SK-N-SH (cell line): ENCODE measurements around the gene TRAF2. TPM values are rescaled to one million over a fixed set of nuclear protein-coding genes. Genes with fewer than 3 reads are reported as not detected.

Source experiments
- CTCF ChIA-PET: fragments of 300-600, 350-600 bp; formaldehyde crosslinking; extraction: SDS; loops from one replicate; lab custom pipeline; 2021; lab: Yijun Ruan, JAX
- POLR2A ChIA-PET: fragments of 350-600 bp; sonication (Branson Sonifier 250); formaldehyde crosslinking; extraction: SDS; loops from one replicate; lab custom pipeline; 2020; ENCODE audit warnings: antibody characterized with exemption, inconsistent platforms; lab: Yijun Ruan, JAX
- DNase-seq: peaks from one replicate; pipeline ENCODE4 v3.0.0; 2012
- H2AFZ ChIP-seq: fragments of 200-600 bp; sonication (generic); 2 replicates; pipeline ENCODE4 v1.8.1; 2016; ENCODE audit warnings: antibody characterized with exemption, mild to moderate bottlenecking, low read depth
- H3F3A ChIP-seq: fragments of 200-600 bp; sonication (generic); replicated peaks from 2 replicates; pipeline ENCODE3; 2016; ENCODE audit warnings: antibody characterized with exemption, mild to moderate bottlenecking; ENCODE audit not compliant: insufficient read depth
- H3K27ac ChIP-seq, 2 experiments: fragments of 200-500 bp in 1 of 2; fragments of 200-600 bp in 1 of 2; sonication (Bioruptor generic) in 1 of 2; sonication (generic), shearing (Covaris generic) in 1 of 2; 2 replicates each; pipeline versions ENCODE4 v1.5.1 to v1.6.1; 2014 to 2016; ENCODE audit warnings: low read depth in 2 of 2, inconsistent platforms in 1 of 2, low read length in 1 of 2, mild to moderate bottlenecking in 1 of 2, mixed read lengths in 1 of 2
- H3K27me3 ChIP-seq: fragments of 200-600 bp; sonication (generic), shearing (Covaris generic); 2 replicates; pipeline ENCODE4 v1.6.1; 2016; ENCODE audit warnings: mixed run types; ENCODE audit not compliant: insufficient read depth
- H3K36me3 ChIP-seq, 2 experiments: fragments of 200-500 bp in 1 of 2; fragments of 200-600 bp in 1 of 2; sonication (Bioruptor generic) in 1 of 2; sonication (generic) in 1 of 2; replicated peaks in 1 of 2; 2 replicates each; pipeline versions ENCODE3 to v1.5.1; 2014 to 2016; ENCODE audit warnings: low read length in 1 of 2, mild to moderate bottlenecking in 1 of 2; ENCODE audit not compliant: insufficient read depth in 2 of 2, control insufficient read depth in 1 of 2
- H3K4me1 ChIP-seq, 2 experiments: fragments of 200-500 bp in 1 of 2; fragments of 200-600 bp in 1 of 2; sonication (Bioruptor generic) in 1 of 2; sonication (generic), shearing (Covaris generic) in 1 of 2; 2 replicates each; pipeline versions ENCODE4 v1.5.1 to v1.6.1; 2014 to 2016; ENCODE audit warnings: low read depth in 1 of 2, low read length in 1 of 2, mixed run types in 1 of 2; ENCODE audit not compliant: insufficient read depth in 2 of 2, control insufficient read depth in 1 of 2
- H3K4me2 ChIP-seq: fragments of 200-600 bp; sonication (generic), shearing (Covaris generic); 2 replicates; pipeline ENCODE4 v1.6.1; 2017; ENCODE audit warnings: mixed run types
- H3K4me3 ChIP-seq, 2 experiments: fragments of 200-500 bp in 1 of 2; fragments of 200-600 bp in 1 of 2; sonication (Bioruptor generic) in 1 of 2; sonication (generic), shearing (Covaris generic) in 1 of 2; 2 replicates each; pipeline versions ENCODE4 v1.5.1 to v1.8.1; 2014 to 2016; ENCODE audit warnings: low read depth in 2 of 2, inconsistent platforms in 1 of 2, low read length in 1 of 2, mild to moderate bottlenecking in 1 of 2, mixed read lengths in 1 of 2, moderate library complexity in 1 of 2
- H3K79me2 ChIP-seq: fragments of 200-600 bp; sonication (generic); 2 replicates; pipeline ENCODE4 v1.8.1; 2017; ENCODE audit warnings: mild to moderate bottlenecking; ENCODE audit not compliant: insufficient read depth
- H3K9ac ChIP-seq: fragments of 200-600 bp; sonication (generic); 2 replicates; pipeline ENCODE4 v1.6.1; 2017; ENCODE audit warnings: mixed run types
- H3K9me2 ChIP-seq: fragments of 200-600 bp; sonication (generic); 2 replicates; pipeline ENCODE4 v1.6.1; 2017; ENCODE audit warnings: mixed run types
- H3K9me3 ChIP-seq: fragments of 200-600 bp; sonication (generic); 2 replicates; pipeline ENCODE4 v1.6.1; 2017; ENCODE audit warnings: mixed run types, mild to moderate bottlenecking, moderate library complexity
- H4K20me1 ChIP-seq: fragments of 200-600 bp; sonication (generic); 2 replicates; pipeline ENCODE4 v1.6.1; 2017; ENCODE audit warnings: mild to moderate bottlenecking, mixed run types; ENCODE audit not compliant: insufficient read depth
- CTCF ChIP-seq: fragments of 200-600 bp; sonication (generic); IDR thresholded peaks from 2 replicates; pipeline ENCODE4 v1.6.1; 2017; ENCODE audit warnings: antibody characterized with exemption, mild to moderate bottlenecking, moderate library complexity
- ELF1 ChIP-seq: IDR thresholded peaks from 2 replicates; pipeline ENCODE4 v1.4.0; 2012
- FOSL2 ChIP-seq: IDR thresholded peaks from 2 replicates; pipeline ENCODE4 v1.4.0; 2012; ENCODE audit warnings: low read depth, mild to moderate bottlenecking, moderate library complexity, borderline replicate concordance
- FOXJ3 ChIP-seq: sonication (generic); formaldehyde crosslinking; IDR thresholded peaks from 2 replicates; pipeline ENCODE4 v1.5.1; 2020; ENCODE audit warnings: mild to moderate bottlenecking, missing genetic modification reagents
- FOXM1 ChIP-seq: IDR thresholded peaks from 2 replicates; pipeline ENCODE4 v1.4.0; 2012; ENCODE audit warnings: low read depth, mild to moderate bottlenecking
- GATA2 ChIP-seq: sonication (generic); formaldehyde crosslinking; IDR thresholded peaks from 2 replicates; pipeline ENCODE4 v1.5.0; 2020; ENCODE audit warnings: mild to moderate bottlenecking, missing genetic modification reagents
- IRF3 ChIP-seq: fragments of 150-350 bp; IDR thresholded peaks from 2 replicates; pipeline ENCODE4 v1.6.1; 2016; ENCODE audit warnings: mild to moderate bottlenecking, low read depth, low read length
- JUND ChIP-seq: IDR thresholded peaks from 2 replicates; pipeline ENCODE4 v1.4.0; 2012
- MAX ChIP-seq: IDR thresholded peaks from 2 replicates; pipeline ENCODE4 v1.4.0; 2012; ENCODE audit warnings: low read depth
- MXI1 ChIP-seq: IDR thresholded peaks from 2 replicates; pipeline ENCODE4 v1.6.1; 2012; ENCODE audit warnings: mild to moderate bottlenecking, low read depth, low read length, improper control_type of control experiment
- NFIC ChIP-seq: IDR thresholded peaks from 2 replicates; pipeline ENCODE4 v1.4.0; 2012; ENCODE audit warnings: borderline replicate concordance
- NRF1 ChIP-seq: IDR thresholded peaks from 2 replicates; pipeline ENCODE4 v1.6.1; 2012; ENCODE audit warnings: low read depth, mild to moderate bottlenecking, low read length
- PBX3 ChIP-seq: IDR thresholded peaks from 2 replicates; pipeline ENCODE4; 2012
- RXRA ChIP-seq: IDR thresholded peaks from 2 replicates; pipeline ENCODE4 v1.4.0; 2012; ENCODE audit warnings: low read depth, mild to moderate bottlenecking, borderline replicate concordance
- SIN3A ChIP-seq: IDR thresholded peaks from 2 replicates; pipeline ENCODE4 v1.6.1; 2012; ENCODE audit warnings: low read depth, mild to moderate bottlenecking, low read length, moderate library complexity, borderline replicate concordance
- TAF1 ChIP-seq: IDR thresholded peaks from 2 replicates; pipeline ENCODE4 v1.6.1; 2012; ENCODE audit warnings: low read depth, mild to moderate bottlenecking, low read length, moderate library complexity, borderline replicate concordance
- WGBS: methylation state at CpG from one replicate; pipeline ENCODE4 v1.1.6; 2017; ENCODE audit warnings: low lambda C conversion rate; 5-methylcytosine and 5-hydroxymethylcytosine counted together
- polyA plus RNA-seq, 3 experiments: library from polyadenylated mRNA; depleted of rRNA; stranded (reverse); fragments of >200 nt; gene quantifications; 2 replicates each; pipeline ENCODE4 v1.2.3, GENCODE V29; 2012

The TRAF2 gene
- polyA plus RNA-seq, 1 of the 3 experiments (the other 2 are of a cell fraction), result 15.4 TPM

GRCh38 chr9:136910197-136910900, 24.0 kb downstream of the TRAF2 start:
- WGBS, result 92% methylated on average over 11 of the region's 12 CpGs
- Histone ChIP-seq H3K4me3 (no peak overlapping the region), H3K36me3 (peaks cover 3 to 17% of the 10 kb centered on the region in 2 experiments), H3K79me2 (no peaks in the 10 kb centered on the region), H3K27me3 (no peaks in the 10 kb centered on the region), H3K4me1 (no peaks in the 10 kb centered on the region), H3K4me2 (no peak overlapping the region), H3K9me3 (no peaks in the 10 kb centered on the region), H3F3A (no peaks in the 10 kb centered on the region), H3K9ac (no peak overlapping the region), H3K9me2 (no peaks in the 10 kb centered on the region), H2AFZ (no peak overlapping the region), H3K27ac (no peak overlapping the region), H4K20me1 (no peaks in the 10 kb centered on the region)
- CTCF ChIA-PET, result interaction anchor here (1.5 kb wide), 1 partner anchor 38 kb away, joined by 5 read pairs; no protein-coding TSS in a partner anchor
- POLR2A ChIA-PET, result no interaction called here
- DNase-seq, result no peak
- TF ChIP-seq PBX3, result no peak
- TF ChIP-seq NRF1, result no peak
- TF ChIP-seq SIN3A, result no peak
- TF ChIP-seq MXI1, result no peak
- TF ChIP-seq IRF3, result no peak
- TF ChIP-seq FOXJ3 (CRISPR knock-in tag), result no peak
- TF ChIP-seq, all 33 proteins: peak for 0

GRCh38 chr9:136910901-136911245, 24.6 kb downstream of the TRAF2 start:
- Histone ChIP-seq H3K9me3 (no peaks in the 10 kb centered on the region), H3F3A (no peaks in the 10 kb centered on the region), H3K4me3 (no peak overlapping the region), H3K9ac (no peak overlapping the region), H3K4me2 (no peak overlapping the region), H3K4me1 (no peaks in the 10 kb centered on the region), H3K9me2 (no peaks in the 10 kb centered on the region), H3K36me3 (peaks cover 0 to 20% of the 10 kb centered on the region in 2 experiments), H3K27me3 (no peaks in the 10 kb centered on the region), H3K27ac (no peak overlapping the region), H2AFZ (no peak overlapping the region), H4K20me1 (no peaks in the 10 kb centered on the region), H3K79me2 (no peaks in the 10 kb centered on the region)
- POLR2A ChIA-PET, result no interaction called here
- CTCF ChIA-PET, result interaction anchor here (0.6 to 1.5 kb wide), 2 partner anchors 37 to 467 kb away, joined by 3 to 5 read pairs; no protein-coding TSS in a partner anchor
- WGBS, result over 99% methylated on average over 8 of the region's 12 CpGs
- no peak for DNase-seq
- no peak for TF ChIP-seq GATA2 (CRISPR knock-in tag)
- TF ChIP-seq NFIC, result no peak
- TF ChIP-seq MAX, result no peak
- no peak for TF ChIP-seq RXRA
- TF ChIP-seq FOXM1, result no peak
- no peak for TF ChIP-seq FOSL2
- TF ChIP-seq JUND, result no peak
- TF ChIP-seq ELF1, result no peak
- no peak for TF ChIP-seq CTCF
- no peak for TF ChIP-seq SIN3A
- TF ChIP-seq TAF1, result no peak
